ENCODE measurements around the gene NAMPT. TPM values are rescaled to one million over a fixed set of nuclear protein-coding genes. Genes with fewer than 3 reads are reported as not detected.

Gene NAMPT
- total RNA-seq, 1 experiment from 2014 or later, result 66.0 TPM

- H3K79me2 ChIP-seq (ENCODE audit: low read length), result peaks cover 40% of the 10 kb centered on the region
- peaks cover 26% of the 10 kb centered on the region for H3K4me1 ChIP-seq (ENCODE audit: insufficient read depth, low read length)
- no peaks in the 10 kb centered on the region for H3F3A ChIP-seq (ENCODE audit: low read length, unreplicated experiment)
- no peaks in the 10 kb centered on the region for H3K9me3 ChIP-seq (ENCODE audit: low read length)
- peak overlapping the region; percentile 70 for H3K27ac ChIP-seq (ENCODE audit: low read length)
- ChIA-PET POLR2A (ENCODE audit: unreplicated experiment) (interaction anchor here (0.5 to 1.3 kb wide), 28 partner anchors 15 to 1740 kb away, joined by 3 to 20 read pairs (median 4); partner anchors contain the start of gene HBP1), CTCF (interaction anchor here (0.6 to 2.5 kb wide), 6 partner anchors 28 to 408 kb away, joined by 3 to 16 read pairs (median 4); no protein-coding TSS in a partner anchor)
- ATAC-seq, result peak; percentile 83
- no peaks in the 10 kb centered on the region for H3K27me3 ChIP-seq (ENCODE audit: low read length)
- peaks cover 29% of the 10 kb centered on the region for H4K20me1 ChIP-seq (ENCODE audit: low read length)
- intact Hi-C loops (cut with micrococcal nuclease), result loop anchor here (1.0 to 2.0 kb wide), 8 partner anchors 27 to 764 kb away; partner anchors contain the start of gene SYPL1
- peak overlapping the region; percentile 80 for H3K9ac ChIP-seq (ENCODE audit: low read length)
- BruUV-seq (replicated peaks), result TSS peak; percentile 93
- TF ChIP-seq EZH2phosphoT487 (IDR thresholded peaks at IDR 0.05; ENCODE audit: borderline replicate concordance, low read length), result peak; percentile 99
- TF ChIP-seq CTCF (conservative IDR thresholded peaks at IDR 0.05; ENCODE audit: low read depth, low read length), result no peak
- H2AFZ ChIP-seq (ENCODE audit: low read length), result peak overlapping the region; percentile 80
- H3K9me2 ChIP-seq (replicated peaks; ENCODE audit: low read length), result no peaks in the 10 kb centered on the region
- H3K4me3 ChIP-seq (ENCODE audit: low read length), result peak overlapping the region; percentile 79
- DNase-seq, result peak; percentile 100
- peak overlapping the region; percentile 91 for H3K4me2 ChIP-seq (ENCODE audit: low read length)
- H3K36me3 ChIP-seq (ENCODE audit: low read depth, low read length), result no peaks in the 10 kb centered on the region
Measured at GRCh38 chr7:106285051-106285854, 470 bp upstream of the NAMPT start.

- no peaks in the 10 kb centered on the region for H3K9me3 ChIP-seq (ENCODE audit: low read length)
- TF ChIP-seq EZH2phosphoT487 (IDR thresholded peaks at IDR 0.05; ENCODE audit: borderline replicate concordance, low read length) (no peak), EZH2 (IDR thresholded peaks at IDR 0.05; ENCODE audit: low read length, unreplicated experiment) (no peak), CTCF (conservative IDR thresholded peaks at IDR 0.05; ENCODE audit: low read depth, low read length) (no peak)
- CTCF ChIA-PET, result interaction anchor here (0.6 to 2.5 kb wide), 6 partner anchors 68 to 406 kb away, joined by 3 to 16 read pairs (median 4); no protein-coding TSS in a partner anchor
- peak overlapping the region; percentile 69 for H2AFZ ChIP-seq (ENCODE audit: low read length)
- POLR2A ChIA-PET (ENCODE audit: unreplicated experiment), result interaction anchor here (0.5 to 1.3 kb wide), 10 partner anchors 15 to 621 kb away, joined by 3 to 20 read pairs (median 8); no protein-coding TSS in a partner anchor
- ATAC-seq, result peak; percentile 50
- intact Hi-C loops (cut with micrococcal nuclease), result loop anchor here (2.0 kb wide), 4 partner anchors 105 to 763 kb away; partner anchors contain the start of gene SYPL1
- peak; percentile 56 for DNase-seq
- no peaks in the 10 kb centered on the region for H3K9me2 ChIP-seq (replicated peaks; ENCODE audit: low read length)
- peak overlapping the region; percentile 84 for H3K4me2 ChIP-seq (ENCODE audit: low read length)
- H4K20me1 ChIP-seq (ENCODE audit: low read length), result peaks cover 39% of the 10 kb centered on the region
- no peaks in the 10 kb centered on the region for H3K36me3 ChIP-seq (ENCODE audit: low read depth, low read length)
- no TSS peak for BruUV-seq (replicated peaks)
- peaks cover 51% of the 10 kb centered on the region for H3K79me2 ChIP-seq (ENCODE audit: low read length)
- peak overlapping the region; percentile 74 for H3K9ac ChIP-seq (ENCODE audit: low read length)
- peaks cover 38% of the 10 kb centered on the region for H3K4me1 ChIP-seq (ENCODE audit: insufficient read depth, low read length)
- no peaks in the 10 kb centered on the region for H3F3A ChIP-seq (ENCODE audit: low read length, unreplicated experiment)
- H3K27ac ChIP-seq (ENCODE audit: low read length), result peak overlapping the region; percentile 9; the same call in 1 of the 2 replicates
- H3K4me3 ChIP-seq (ENCODE audit: low read length), result peak overlapping the region; percentile 79
- H3K27me3 ChIP-seq (ENCODE audit: low read length), result no peaks in the 10 kb centered on the region
Measured at GRCh38 chr7:106283831-106284713, 711 bp downstream of the NAMPT start.

Data from PC-3 (cell line).